ENCODE results near the gene MAGI1.
"Not testable (repeated sequence)": the region's sequence is repeated elsewhere in the genome, so short reads cannot be mapped to it uniquely, and the experiment has no call there.

DNA sequence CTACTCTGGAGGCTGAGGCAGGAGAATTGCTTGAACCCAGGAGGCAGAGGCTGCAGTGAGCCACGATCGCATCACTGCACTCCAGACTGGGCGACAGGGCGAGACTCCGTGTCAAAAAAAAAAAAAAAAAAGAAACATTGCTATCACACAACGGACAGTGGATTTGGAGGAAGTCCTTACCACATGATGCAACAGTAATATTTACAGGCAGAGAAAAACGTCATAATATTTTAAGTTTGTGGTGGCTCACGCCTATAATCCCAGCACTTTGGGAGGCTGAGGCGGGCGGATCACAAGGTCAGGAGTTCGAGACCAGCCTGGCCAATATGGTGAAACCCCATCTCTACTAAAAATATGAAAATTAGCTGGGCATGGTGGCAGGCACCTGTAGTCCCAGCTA is 473.0 kb downstream of the MAGI1 start:
- TF ChIP-seq, protein P1, sequence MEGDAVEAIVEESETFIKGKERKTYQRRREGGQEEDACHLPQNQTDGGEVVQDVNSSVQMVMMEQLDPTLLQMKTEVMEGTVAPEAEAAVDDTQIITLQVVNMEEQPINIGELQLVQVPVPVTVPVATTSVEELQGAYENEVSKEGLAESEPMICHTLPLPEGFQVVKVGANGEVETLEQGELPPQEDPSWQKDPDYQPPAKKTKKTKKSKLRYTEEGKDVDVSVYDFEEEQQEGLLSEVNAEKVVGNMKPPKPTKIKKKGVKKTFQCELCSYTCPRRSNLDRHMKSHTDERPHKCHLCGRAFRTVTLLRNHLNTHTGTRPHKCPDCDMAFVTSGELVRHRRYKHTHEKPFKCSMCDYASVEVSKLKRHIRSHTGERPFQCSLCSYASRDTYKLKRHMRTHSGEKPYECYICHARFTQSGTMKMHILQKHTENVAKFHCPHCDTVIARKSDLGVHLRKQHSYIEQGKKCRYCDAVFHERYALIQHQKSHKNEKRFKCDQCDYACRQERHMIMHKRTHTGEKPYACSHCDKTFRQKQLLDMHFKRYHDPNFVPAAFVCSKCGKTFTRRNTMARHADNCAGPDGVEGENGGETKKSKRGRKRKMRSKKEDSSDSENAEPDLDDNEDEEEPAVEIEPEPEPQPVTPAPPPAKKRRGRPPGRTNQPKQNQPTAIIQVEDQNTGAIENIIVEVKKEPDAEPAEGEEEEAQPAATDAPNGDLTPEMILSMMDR (IDR thresholded peaks at IDR 0.05), result not testable (repeated sequence)
- not testable (repeated sequence) for TF ChIP-seq POLR2A (IDR thresholded peaks at IDR 0.05)
